Breast epithelium (tissue), 3 donors: ENCODE data around the gene DDR1.

Source experiments
- CTCF ChIP-seq, 3 donors: fragments of 450-650 bp; IDR thresholded peaks; one replicate each; pipeline ENCODE4 v1.5.1; 2016 to 2017; ENCODE audit warnings: antibody characterized with exemption in 3 of 3, mild to moderate bottlenecking in 3 of 3, moderate library complexity in 3 of 3
- POLR2A ChIP-seq: fragments of 450-650 bp; IDR thresholded peaks from one replicate; pipeline ENCODE4 v1.6.1; 2016; ENCODE audit warnings: antibody characterized with exemption, mild to moderate bottlenecking, moderate library complexity
- POLR2AphosphoS5 ChIP-seq, 3 donors: sonication (generic); formaldehyde crosslinking; IDR thresholded peaks; one replicate each; pipeline ENCODE4 v1.6.1; 2017; ENCODE audit warnings: antibody characterized with exemption in 3 of 3

- no peak for TF ChIP-seq CTCF (IDR thresholded peaks at IDR 0.05)
- TF ChIP-seq POLR2A, result no peak
- peak in 1 of 3 donors; percentile 42 for TF ChIP-seq POLR2AphosphoS5 (IDR thresholded peaks at IDR 0.05)
These were observed 40.2 kb upstream of the DDR1 start for GRCh38 chr6:30844118-30844535.
